OCI-LY3 (cell line): Measurements from ENCODE around the gene PRR30.

Source experiments
- CTCF ChIP-seq: fragments of 200-600, 300-600 bp; sonication (generic); IDR thresholded peaks from 2 replicates; pipeline ENCODE4 v1.5.1; 2014; ENCODE audit warnings: antibody characterized with exemption, low read length, low read depth
- EZH2phosphoT487 ChIP-seq: fragments of 200-600 bp; shearing (Covaris generic); IDR thresholded peaks from 2 replicates; pipeline ENCODE4 v1.6.1; 2018; ENCODE audit warnings: antibody characterized with exemption, mixed run types, low read depth

GRCh38 chr2:27179344-27180000 is 40.3 kb upstream of the PRR30 start:
- TF ChIP-seq CTCF (no peak), EZH2phosphoT487 (no peak)
